D341Med (cell line): ENCODE data around the gene NOMO2.
"Not testable (repeated sequence)": the region's sequence is repeated elsewhere in the genome, so short reads cannot be mapped to it uniquely, and the experiment has no call there.

Experiments
- DNase-seq: peaks from one replicate; pipeline ENCODE4 v3.0.0; 2012; ENCODE audit warnings: low spot score

NOMO2 gene

GRCh38 chr16:18575298-18575917, 13.5 kb upstream of the NOMO2 start:
- DNase-seq: not testable (repeated sequence)

DNA sequence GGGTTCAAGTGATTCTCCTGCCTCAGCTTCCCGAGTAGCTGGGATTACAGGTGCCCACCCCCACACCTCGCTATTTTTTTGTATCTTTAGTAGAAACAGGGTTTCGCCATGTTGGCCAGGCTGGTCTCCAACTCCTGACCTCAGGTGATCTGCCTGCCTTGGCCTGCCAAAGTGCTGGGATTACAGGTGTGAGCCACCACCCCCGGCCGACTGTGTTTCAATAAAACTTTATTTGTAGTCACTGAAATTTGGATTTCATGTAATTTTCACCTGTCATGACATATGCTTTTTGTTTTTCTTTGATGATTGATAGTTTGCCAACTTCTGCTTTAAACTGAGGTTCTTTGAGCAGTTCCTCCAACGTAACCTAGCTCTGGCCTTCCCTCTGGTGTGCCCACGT, 12.0 kb upstream of the NOMO2 start:
- not testable (repeated sequence) for DNase-seq

DNA sequence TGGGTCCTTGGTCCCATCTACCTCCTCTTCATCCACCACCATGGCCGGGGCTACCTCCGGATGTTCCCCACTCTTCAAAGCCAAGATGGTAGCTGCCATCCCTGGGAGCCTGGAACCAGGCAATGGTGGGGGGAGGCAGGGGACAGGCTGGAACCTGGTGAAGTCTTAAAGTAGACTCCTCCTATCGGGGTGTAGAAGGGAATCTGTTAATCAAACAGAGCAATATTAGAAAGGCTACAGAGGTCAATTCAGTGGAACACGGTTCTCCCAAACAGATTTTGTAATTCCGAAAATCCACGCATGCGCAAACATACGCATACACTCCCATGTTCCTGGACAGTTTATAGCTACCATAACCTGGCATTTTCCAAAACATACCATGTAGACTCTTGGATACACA, 11.1 kb upstream of the NOMO2 start:
- not testable (repeated sequence) for DNase-seq

- DNase-seq: not testable (repeated sequence)
Observed at GRCh38 chr16:18571307-18571850, 9.5 kb upstream of the NOMO2 start.

DNA sequence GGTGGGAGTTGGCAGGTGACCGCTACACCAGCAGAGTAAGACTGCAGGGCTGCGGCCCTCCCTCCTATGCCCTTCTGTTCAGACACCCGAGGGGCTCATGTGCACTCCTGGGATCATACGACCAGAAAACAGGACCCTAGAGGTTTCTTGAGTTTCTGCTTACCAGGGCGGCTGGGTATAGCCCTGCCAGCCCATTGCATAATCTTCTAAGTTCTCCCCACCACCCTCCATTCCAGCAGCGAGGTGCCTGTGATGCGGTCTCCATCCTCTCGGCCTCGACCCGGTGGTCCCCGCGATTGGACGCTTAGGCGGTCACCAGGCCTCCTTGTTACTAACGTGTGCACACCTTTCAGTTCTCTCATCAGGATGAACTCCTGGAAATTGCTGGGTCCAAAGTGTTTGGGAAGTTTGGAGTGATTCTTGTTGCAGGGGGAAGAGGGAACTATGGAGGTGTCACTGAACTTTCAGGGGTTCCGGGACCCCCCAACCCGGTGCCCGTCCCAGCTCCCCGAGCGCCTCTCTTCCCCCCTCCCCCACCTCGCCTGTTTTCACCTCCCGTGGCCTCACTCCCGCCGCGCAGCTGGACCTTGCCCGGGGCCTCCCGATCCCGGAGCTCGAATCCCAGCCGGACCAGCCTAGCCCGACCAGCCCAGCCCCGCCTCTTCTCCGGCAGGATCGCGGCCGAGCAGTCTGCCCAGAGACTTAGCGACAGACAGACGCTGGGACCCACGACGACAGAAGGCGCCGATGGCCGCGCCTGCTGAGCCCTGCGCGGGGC, 8.8 kb upstream of the NOMO2 start:
- DNase-seq: not testable (repeated sequence)

DNA sequence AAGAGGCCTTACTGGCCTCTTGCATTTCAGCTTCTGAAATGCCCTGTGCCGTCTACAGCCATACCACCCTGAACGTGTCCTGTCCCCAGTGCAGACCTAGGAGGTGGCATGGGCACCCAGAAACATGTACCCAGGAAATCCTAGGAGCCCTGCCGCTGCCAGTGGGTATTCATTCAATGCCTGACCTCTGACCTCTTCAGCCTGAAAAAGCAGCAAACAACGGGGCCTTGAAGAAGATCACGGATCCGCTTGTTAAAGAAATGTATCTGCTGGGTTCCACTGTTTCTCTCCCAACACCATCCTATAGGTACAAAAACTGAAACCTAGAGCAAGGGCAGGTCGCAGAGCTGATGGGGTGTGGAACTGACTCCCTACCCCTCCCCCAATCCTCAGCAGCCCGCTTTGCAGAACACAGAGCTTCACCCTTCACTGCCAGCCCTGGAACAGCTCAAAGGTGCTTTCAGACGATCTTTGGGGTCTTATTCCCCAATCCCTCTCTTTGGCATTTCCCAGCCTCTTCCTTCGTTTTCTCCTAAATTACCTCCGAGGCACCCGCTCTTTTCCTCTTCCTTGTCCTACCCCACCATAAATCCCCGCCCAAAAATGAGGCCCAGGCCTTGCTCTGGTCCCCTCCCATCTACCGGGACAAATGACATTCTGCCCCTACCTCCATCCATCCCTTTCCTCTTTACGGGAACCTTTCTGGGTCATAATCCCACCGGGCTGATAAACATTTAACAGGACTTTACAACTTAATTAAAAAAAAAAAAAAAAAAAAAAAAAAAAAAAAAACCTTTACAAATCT, 1.3 kb downstream of the NOMO2 start:
- DNase-seq: not testable (repeated sequence)

GRCh38 chr16:18553671-18554070, 8.2 kb downstream of the NOMO2 start:
- not testable (repeated sequence) for DNase-seq

GRCh38 chr16:18547382-18547781, 14.5 kb downstream of the NOMO2 start:
- not testable (repeated sequence) for DNase-seq

DNA sequence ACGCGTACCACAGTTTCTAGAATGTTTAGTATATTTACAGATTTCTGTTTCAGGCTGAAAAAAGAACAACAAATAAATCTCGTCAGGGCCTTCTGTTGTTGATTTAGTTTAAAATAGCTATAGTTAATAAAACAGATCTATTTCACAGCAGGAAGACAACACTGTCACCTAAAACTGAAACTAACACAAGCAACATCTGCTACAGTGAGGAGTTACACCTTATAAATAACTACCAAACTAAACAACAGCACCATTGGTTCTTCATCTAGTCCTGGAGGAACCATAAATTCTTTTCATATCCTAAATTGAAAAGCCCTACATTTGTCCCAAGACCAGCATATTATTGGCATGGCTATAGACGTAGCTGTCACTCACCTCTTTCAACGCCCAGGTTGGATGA, 15.0 kb downstream of the NOMO2 start:
- not testable (repeated sequence) for DNase-seq

DNA sequence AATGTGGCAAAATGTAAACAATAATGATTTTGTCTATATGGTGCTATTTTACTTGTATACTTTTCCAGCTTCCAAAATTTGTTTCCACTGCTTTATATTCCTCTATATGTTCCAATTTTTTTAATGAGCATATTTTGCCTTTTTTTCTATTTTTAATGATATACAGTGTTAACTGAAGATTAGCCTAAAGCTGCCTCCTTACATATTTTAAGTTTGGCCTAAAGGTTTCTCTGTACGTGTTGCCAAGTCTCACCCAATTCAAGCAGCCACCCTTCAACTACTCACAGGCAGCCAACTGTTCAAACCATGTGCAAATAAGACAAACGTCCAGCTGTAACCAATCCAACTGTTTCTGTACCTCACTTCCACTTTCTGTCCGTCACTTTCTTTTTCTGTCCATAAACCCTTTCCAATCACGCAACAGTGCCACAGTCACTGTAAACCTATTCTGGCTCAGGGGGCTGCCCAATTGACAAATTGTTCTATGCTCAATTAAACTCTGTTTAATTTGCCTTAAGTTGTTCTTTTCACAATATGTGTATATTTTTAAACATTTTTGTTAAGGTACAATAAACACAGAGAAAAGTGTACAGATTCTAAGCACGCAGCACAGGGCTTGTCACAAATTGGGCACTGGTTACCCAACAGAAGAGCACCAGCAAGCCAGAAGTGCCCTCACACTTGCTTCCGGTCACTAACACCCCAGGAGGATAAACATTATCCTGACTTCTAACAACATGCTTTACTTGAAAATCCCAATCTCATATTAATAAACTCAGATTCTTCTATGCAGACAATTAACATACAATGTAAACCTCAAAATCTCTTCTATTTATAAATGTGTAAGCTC, 17.4 kb downstream of the NOMO2 start:
- not testable (repeated sequence) for DNase-seq

GRCh38 chr16:18541912-18542311, 20.0 kb downstream of the NOMO2 start:
- not testable (repeated sequence) for DNase-seq

GRCh38 chr16:18537004-18537403, 24.9 kb downstream of the NOMO2 start:
- DNase-seq: not testable (repeated sequence)

DNA sequence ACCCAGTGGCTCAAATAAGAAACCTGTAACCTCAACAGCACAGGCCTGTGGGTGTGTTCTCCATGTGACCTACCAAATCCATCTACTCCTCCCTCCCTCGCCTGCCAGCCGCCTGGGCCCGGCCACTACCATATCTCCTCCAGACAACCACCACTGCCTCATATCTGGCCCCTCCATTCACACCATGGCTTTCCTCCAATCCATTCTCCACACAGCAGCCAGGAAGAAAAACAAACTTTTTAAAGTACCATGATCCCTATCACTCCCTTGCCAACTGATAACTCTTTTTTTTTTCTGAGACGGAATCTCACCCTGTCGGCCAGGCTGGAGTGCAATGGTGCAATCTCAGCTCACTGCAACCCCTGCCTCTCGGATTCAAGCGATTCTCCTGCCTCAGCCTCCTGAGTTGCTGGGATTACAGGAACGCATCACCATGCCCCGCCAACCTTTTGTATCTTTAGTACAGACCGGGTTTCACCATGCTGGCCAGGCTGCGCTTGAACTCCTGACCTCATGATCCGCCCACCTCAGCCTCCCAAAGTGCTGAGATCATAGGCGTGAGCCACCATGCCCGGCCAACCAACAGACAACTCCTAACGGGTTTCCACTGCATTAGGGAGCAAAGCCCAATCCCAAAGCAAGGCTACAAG, 26.3 kb downstream of the NOMO2 start:
- not testable (repeated sequence) for DNase-seq

- DNase-seq: not testable (repeated sequence)
Observed at GRCh38 chr16:18534308-18534707, 27.6 kb downstream of the NOMO2 start.

DNA sequence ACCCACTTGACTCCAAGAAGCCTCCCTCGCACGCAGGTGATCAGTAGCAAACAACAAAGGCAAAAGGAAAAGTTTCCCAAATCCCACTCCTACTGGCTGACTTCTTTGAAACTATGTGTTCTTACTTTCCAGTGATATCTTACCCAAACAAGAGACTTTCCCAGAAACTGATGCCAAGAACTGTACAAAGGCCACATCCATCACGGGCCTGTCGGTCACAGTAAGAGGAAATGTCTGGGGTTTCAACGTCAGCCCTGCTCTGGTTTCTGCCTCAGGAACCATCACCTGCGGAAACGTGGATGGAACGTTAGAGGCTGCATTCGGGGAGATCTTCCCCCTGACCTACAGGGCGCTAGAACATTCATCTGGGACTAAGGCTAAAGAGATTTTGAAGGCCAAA, 30.6 kb downstream of the NOMO2 start:
- not testable (repeated sequence) for DNase-seq

GRCh38 chr16:18530329-18530728, 31.6 kb downstream of the NOMO2 start:
- DNase-seq: not testable (repeated sequence)

DNA sequence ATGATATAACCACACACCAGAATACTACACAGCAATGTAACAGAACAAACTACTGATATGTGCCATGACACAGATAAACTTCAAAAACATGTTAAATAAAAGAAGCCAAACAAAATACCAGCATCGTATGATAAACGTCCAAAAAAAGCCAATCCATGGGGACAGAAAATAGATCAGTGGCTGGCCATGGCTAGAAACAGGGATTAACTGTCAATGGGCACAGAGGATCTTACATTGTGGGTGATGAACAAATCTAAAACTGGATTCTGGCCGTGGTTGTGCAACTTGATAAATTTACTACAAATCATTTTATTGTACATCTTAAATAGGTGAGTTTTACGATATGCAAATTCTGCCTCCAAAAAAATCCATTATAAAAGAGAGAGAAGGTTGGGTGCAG, 35.4 kb downstream of the NOMO2 start:
- DNase-seq: not testable (repeated sequence)

DNA sequence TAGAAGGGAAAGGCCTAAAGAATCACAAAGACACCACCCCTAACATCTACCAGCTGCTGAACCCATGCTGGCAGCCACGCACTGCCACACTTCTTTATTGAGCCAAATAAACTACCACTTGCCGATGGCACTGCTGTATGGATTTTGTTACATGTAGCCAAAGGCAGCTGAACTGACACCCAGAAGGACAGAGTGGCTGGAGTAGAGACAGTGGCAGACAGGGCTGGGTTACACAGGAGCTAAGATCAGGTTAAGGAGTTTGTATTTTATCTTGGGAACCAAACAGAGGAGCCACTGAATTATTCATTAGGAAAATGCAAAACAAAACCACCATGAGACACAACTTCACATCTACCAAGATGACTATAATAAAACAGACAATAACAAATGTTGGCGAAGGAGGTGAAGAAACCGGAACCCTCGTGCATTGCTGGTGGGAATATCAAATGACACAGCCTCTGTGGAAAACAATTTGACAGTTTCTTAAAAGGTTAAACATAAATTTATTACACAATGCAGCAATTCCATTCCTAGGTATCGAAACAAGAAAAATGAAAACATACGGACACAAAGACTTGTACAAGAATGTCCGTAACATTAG, 35.9 kb downstream of the NOMO2 start:
- not testable (repeated sequence) for DNase-seq

DNA sequence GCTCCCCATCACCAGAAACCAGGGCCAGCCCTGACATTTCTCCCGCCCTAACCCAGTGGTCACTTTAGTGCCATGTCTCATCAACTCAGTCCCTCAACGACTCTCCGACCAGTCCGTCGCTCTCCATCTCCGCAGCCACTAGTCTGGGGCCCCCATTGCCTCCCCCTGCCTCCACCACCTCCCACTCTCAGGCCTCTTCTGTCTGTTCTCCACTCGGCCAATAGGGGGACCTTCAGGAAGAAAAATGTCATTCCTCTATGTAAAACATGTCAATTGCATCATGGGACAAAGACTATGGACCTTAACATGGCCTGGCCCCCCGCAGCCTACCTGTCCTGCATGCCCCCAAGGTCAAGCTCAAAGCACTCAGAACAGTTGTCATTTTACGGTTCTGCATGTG, 39.3 kb downstream of the NOMO2 start:
- not testable (repeated sequence) for DNase-seq

- not testable (repeated sequence) for DNase-seq
Observed at GRCh38 chr16:18521445-18522181, 40.3 kb downstream of the NOMO2 start.
